ENCODE results near the gene GCG.

DNA sequence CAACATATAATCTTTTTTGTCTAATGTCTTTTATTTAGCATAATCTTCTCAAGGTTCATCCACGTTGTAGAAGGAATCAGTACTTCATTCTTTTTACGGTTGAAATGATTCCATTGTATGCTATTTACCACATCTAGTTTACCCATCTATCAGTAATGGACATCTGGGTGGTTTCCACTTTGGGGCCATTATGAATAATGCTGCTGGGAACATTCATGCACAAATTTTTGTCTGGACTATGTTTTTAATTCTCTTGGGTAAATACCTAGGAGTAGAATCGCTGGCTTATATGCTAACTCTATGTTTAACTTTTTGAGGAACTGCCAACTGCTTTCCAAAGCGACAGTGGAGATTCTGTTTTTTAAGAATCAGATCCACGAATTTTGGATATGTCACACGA, 7.4 kb upstream of the GCG start:
- TF ChIP-seq, protein P1, sequence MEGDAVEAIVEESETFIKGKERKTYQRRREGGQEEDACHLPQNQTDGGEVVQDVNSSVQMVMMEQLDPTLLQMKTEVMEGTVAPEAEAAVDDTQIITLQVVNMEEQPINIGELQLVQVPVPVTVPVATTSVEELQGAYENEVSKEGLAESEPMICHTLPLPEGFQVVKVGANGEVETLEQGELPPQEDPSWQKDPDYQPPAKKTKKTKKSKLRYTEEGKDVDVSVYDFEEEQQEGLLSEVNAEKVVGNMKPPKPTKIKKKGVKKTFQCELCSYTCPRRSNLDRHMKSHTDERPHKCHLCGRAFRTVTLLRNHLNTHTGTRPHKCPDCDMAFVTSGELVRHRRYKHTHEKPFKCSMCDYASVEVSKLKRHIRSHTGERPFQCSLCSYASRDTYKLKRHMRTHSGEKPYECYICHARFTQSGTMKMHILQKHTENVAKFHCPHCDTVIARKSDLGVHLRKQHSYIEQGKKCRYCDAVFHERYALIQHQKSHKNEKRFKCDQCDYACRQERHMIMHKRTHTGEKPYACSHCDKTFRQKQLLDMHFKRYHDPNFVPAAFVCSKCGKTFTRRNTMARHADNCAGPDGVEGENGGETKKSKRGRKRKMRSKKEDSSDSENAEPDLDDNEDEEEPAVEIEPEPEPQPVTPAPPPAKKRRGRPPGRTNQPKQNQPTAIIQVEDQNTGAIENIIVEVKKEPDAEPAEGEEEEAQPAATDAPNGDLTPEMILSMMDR (optimal IDR thresholded peaks at IDR 0.05 in 1 of 3, IDR thresholded peaks at IDR 0.05 in 1 of 3, conservative IDR thresholded peaks at IDR 0.05 in 1 of 3; ENCODE audit: extremely low read depth in 1 of 3, insufficient read depth in 2 of 3, low read length in 3 of 3), result no peak
- TF ChIP-seq EZH2 (IDR thresholded peaks at IDR 0.05; ENCODE audit: low read length), result no peak

Data from keratinocyte (primary cell).